Transverse colon (tissue), 4 donors: Measurements from ENCODE around the gene SLC44A4. TPM values are rescaled to one million over a fixed set of nuclear protein-coding genes. Genes with fewer than 3 reads are reported as not detected.

ENCODE experiments used
- DNase-seq: peaks from one replicate; pipeline ENCODE4 v3.0.0-alpha.2; 2019
- H3K27ac ChIP-seq, 4 donors: fragments of 200-600 bp; sonication (generic); 2 replicates each; pipeline ENCODE4 v1.5.1; 2016 to 2018; ENCODE audit warnings: inconsistent platforms in 4 of 4
- H3K27me3 ChIP-seq: fragments of 200-600 bp; sonication (generic); 2 replicates; pipeline ENCODE4 v1.5.1; 2017; ENCODE audit warnings: inconsistent platforms
- H3K36me3 ChIP-seq, 4 donors: fragments of 200-600 bp; sonication (generic); 2 replicates each; pipeline ENCODE4 v1.5.1; 2017 to 2019; ENCODE audit warnings: inconsistent platforms in 4 of 4
- H3K4me1 ChIP-seq, 4 donors: fragments of 200-600 bp; sonication (generic); 2 replicates each; pipeline ENCODE4 v1.5.1; 2017 to 2020; ENCODE audit warnings: inconsistent platforms in 4 of 4
- H3K4me3 ChIP-seq, 4 donors: fragments of 200-600 bp; sonication (generic); 1 replicate in 1 of 4; 2 replicates in 3 of 4; pipeline versions ENCODE4 v1.5.1 to v1.6.1; 2017 to 2019; ENCODE audit warnings: inconsistent platforms in 4 of 4
- H3K9me3 ChIP-seq, 2 donors: fragments of 200-600 bp; sonication (generic); 2 replicates each; pipeline ENCODE4 v1.5.1; 2017 to 2019; ENCODE audit warnings: inconsistent platforms in 2 of 2
- CTCF ChIP-seq, 5 experiments: fragments of 200-600 bp in 3 of 5; fragments of 450-650 bp in 2 of 5; sonication (generic) in 3 of 5; IDR thresholded peaks; 1 replicate in 2 of 5; 2 replicates in 3 of 5; pipeline ENCODE4 v1.5.1; 2016 to 2017; ENCODE audit warnings: antibody characterized with exemption in 5 of 5, inconsistent platforms in 3 of 5, mild to moderate bottlenecking in 2 of 5, moderate library complexity in 1 of 5
- EP300 ChIP-seq: sonication (generic); formaldehyde crosslinking; IDR thresholded peaks from one replicate; pipeline ENCODE4 v1.6.1; 2017; ENCODE audit warnings: antibody characterized with exemption, low read depth
- POLR2A ChIP-seq: fragments of 450-650 bp; IDR thresholded peaks from one replicate; pipeline ENCODE4 v1.6.1; 2016; ENCODE audit warnings: antibody characterized with exemption, mild to moderate bottlenecking, moderate library complexity
- POLR2AphosphoS5 ChIP-seq, 3 donors: sonication (generic); formaldehyde crosslinking; IDR thresholded peaks; one replicate each; pipeline ENCODE4 v1.6.1; 2016; ENCODE audit warnings: antibody characterized with exemption in 3 of 3
- WGBS, 2 donors: methylation state at CpG; one replicate each; pipeline ENCODE4 v1.1.5; 2018; ENCODE audit warnings: low coverage in 1 of 2; 5-methylcytosine and 5-hydroxymethylcytosine counted together
- in situ Hi-C, 4 donors: fragments of 200-750 bp; cut with MboI; loops; one replicate each; pipeline versions ENCODE4 v1.15.0 to v1.15.1; 2017; ENCODE audit warnings: low sequenced_read_pairs in 3 of 4, low pct_ligation_motif_present in 1 of 4, low pct_unique_long_range_greater_than_20kb in 1 of 4
- intact Hi-C: fragments of 100-400 bp; cut with DNase I; formaldehyde crosslinking; loops from one replicate; pipeline ENCODE4 v1.15.1; 2023; ENCODE audit warnings: low total_unique reads
- total RNA-seq, 4 donors: library from RNA; depleted of rRNA; stranded (reverse); fragments of >200 nt; gene quantifications; one replicate each; pipeline ENCODE4 v1.1.0, GENCODE V29; 2016

SLC44A4 gene
- total RNA-seq, 4 donors from 2014 or later: 149 to 734 (median 395) TPM

GRCh38 chr6:31881136-31881859, 2.5 kb upstream of the SLC44A4 start:
- Histone ChIP-seq H3K4me3 (no peak overlapping the region), H3K36me3 (peaks cover 0 to 25% (median 12%) of the 10 kb centered on the region in 4 donors), H3K27me3 (no peaks in the 10 kb centered on the region), H3K4me1 (peaks cover 0 to 19% (median 13%) of the 10 kb centered on the region in 4 donors), H3K27ac (no peak overlapping the region), H3K9me3 (no peaks in the 10 kb centered on the region)
- in situ Hi-C loops: no loop called here
- WGBS, 2 donors: 87 to 95% methylated on average over 4 to 9 of the region's 9 CpGs
- intact Hi-C loops: no loop called here
- no peak for DNase-seq
- TF ChIP-seq POLR2A (no peak), EP300 (no peak), POLR2AphosphoS5 (IDR thresholded peaks at IDR 0.05) (no peak), CTCF (IDR thresholded peaks at IDR 0.05) (no peak)

- DNase-seq: no peak
- peak overlapping the region in 1 of 4 donors; percentile 96 for H3K27ac ChIP-seq
- in situ Hi-C loops (no loop called here), intact Hi-C loops (no loop called here)
- H3K4me3 ChIP-seq: no peak overlapping the region
- no peaks in the 10 kb centered on the region for H3K9me3 ChIP-seq
- H3K4me1 ChIP-seq: peaks cover 2 to 26% (median 20%) of the 10 kb centered on the region in 4 donors
- 92 to 100% methylated on average over 3 to 10 of the region's 10 CpGs for WGBS, 2 donors
- peaks cover 0 to 25% (median 10%) of the 10 kb centered on the region in 4 donors for H3K36me3 ChIP-seq
- TF ChIP-seq POLR2AphosphoS5 (IDR thresholded peaks at IDR 0.05) (no peak), POLR2A (no peak)
- no peaks in the 10 kb centered on the region for H3K27me3 ChIP-seq
Measured at GRCh38 chr6:31880616-31881015, 1.8 kb upstream of the SLC44A4 start.

GRCh38 chr6:31879901-31880300, 1.1 kb upstream of the SLC44A4 start:
- TF ChIP-seq EP300 (no peak), POLR2A (no peak), POLR2AphosphoS5 (IDR thresholded peaks at IDR 0.05) (no peak), CTCF (IDR thresholded peaks at IDR 0.05) (no peak)
- WGBS, 2 donors: 64% methylated on average over 10 of the region's 10 CpGs; no CpG with 5 or more reads in 1 of the 2 donors
- Histone ChIP-seq H3K27me3 (no peaks in the 10 kb centered on the region), H3K4me3 (no peak overlapping the region), H3K36me3 (peaks cover 0 to 23% (median 10%) of the 10 kb centered on the region in 4 donors), H3K9me3 (no peaks in the 10 kb centered on the region), H3K27ac (peak overlapping the region; percentile 86 to 96 (median 92)), H3K4me1 (peaks cover 9 to 30% (median 26%) of the 10 kb centered on the region in 4 donors)
- peak; percentile 50 for DNase-seq
- in situ Hi-C loops: no loop called here
- intact Hi-C loops: no loop called here

- DNase-seq: no peak
- 62 to 86% methylated on average over 6 to 13 of the region's 13 CpGs for WGBS, 2 donors
Measured at GRCh38 chr6:31879143-31879542, 346 bp upstream of the SLC44A4 start.

More at GRCh38 chr6:31879143-31879542, 346 bp upstream of the SLC44A4 start:
- TF ChIP-seq POLR2AphosphoS5 (IDR thresholded peaks at IDR 0.05): no peak
- no peak for TF ChIP-seq CTCF (IDR thresholded peaks at IDR 0.05)
- TF ChIP-seq POLR2A: peak; percentile 45
- no peak for TF ChIP-seq EP300
- Histone ChIP-seq H3K4me3 (peak overlapping the region in 3 of 4 donors; percentile 47 to 58 (median 57)), H3K4me1 (peaks cover 14 to 36% (median 32%) of the 10 kb centered on the region in 4 donors), H3K27me3 (no peaks in the 10 kb centered on the region), H3K36me3 (peaks cover 0 to 16% (median 6%) of the 10 kb centered on the region in 4 donors), H3K27ac (peak overlapping the region; percentile 86 to 96 (median 92)), H3K9me3 (no peaks in the 10 kb centered on the region)
- intact Hi-C loops: no loop called here
- in situ Hi-C loops: no loop called here
